GM23248 (cell line): ENCODE results near the gene B9D2. TPM values are rescaled to one million over a fixed set of nuclear protein-coding genes. Genes with fewer than 3 reads are reported as not detected.

ENCODE experiments used
- DNase-seq: peaks from one replicate; pipeline ENCODE4 v3.0.0-alpha.2; 2015
- H2AFZ ChIP-seq: fragments of 200-600 bp; sonication (generic); 2 replicates; pipeline ENCODE4 v1.6.1; 2016; ENCODE audit warnings: antibody characterized with exemption
- H3F3A ChIP-seq: fragments of 200-600 bp; sonication (generic); 2 replicates; pipeline ENCODE4 v1.6.1; 2016; ENCODE audit warnings: mild to moderate bottlenecking, antibody characterized with exemption, mixed run types; ENCODE audit not compliant: insufficient read depth
- H3K27ac ChIP-seq: fragments of 200-600 bp; sonication (generic); 2 replicates; pipeline ENCODE4 v1.5.1; 2016; ENCODE audit warnings: mild to moderate bottlenecking
- H3K27me3 ChIP-seq: fragments of 200-600 bp; sonication (generic); replicated peaks from 2 replicates; pipeline ENCODE4 v1.6.1; 2016; ENCODE audit warnings: mild to moderate bottlenecking; ENCODE audit not compliant: insufficient read depth
- H3K36me3 ChIP-seq: fragments of 200-600 bp; sonication (generic); 2 replicates; pipeline ENCODE4 v1.6.1; 2016; ENCODE audit warnings: low read depth, mild to moderate bottlenecking
- H3K4me1 ChIP-seq: fragments of 200-600 bp; sonication (generic); 2 replicates; pipeline ENCODE4 v1.6.1; 2016; ENCODE audit warnings: mild to moderate bottlenecking; ENCODE audit not compliant: insufficient read depth
- H3K4me2 ChIP-seq: fragments of 200-600 bp; sonication (generic); one replicate; pipeline ENCODE4 v1.6.1; 2016; ENCODE audit warnings: mild to moderate bottlenecking; ENCODE audit not compliant: unreplicated experiment
- H3K4me3 ChIP-seq: fragments of 200-600 bp; sonication (generic); 2 replicates; pipeline ENCODE4 v1.5.1; 2016; ENCODE audit warnings: mild to moderate bottlenecking
- H3K79me2 ChIP-seq: fragments of 200-600 bp; sonication (generic); 2 replicates; pipeline ENCODE4 v1.6.1; 2016; ENCODE audit warnings: mild to moderate bottlenecking; ENCODE audit not compliant: insufficient read depth
- H3K9ac ChIP-seq: fragments of 200-600 bp; sonication (generic); 2 replicates; pipeline ENCODE4 v1.6.1; 2016; ENCODE audit warnings: mild to moderate bottlenecking
- H3K9me2 ChIP-seq: fragments of 200-600 bp; sonication (generic); 2 replicates; pipeline ENCODE4 v1.6.1; 2016; ENCODE audit warnings: mixed run types, mild to moderate bottlenecking, moderate library complexity; ENCODE audit not compliant: insufficient read depth
- H3K9me3 ChIP-seq: fragments of 200-600 bp; sonication (generic); one replicate; pipeline ENCODE4 v1.6.1; 2017; ENCODE audit warnings: low read depth
- H4K20me1 ChIP-seq: fragments of 200-600 bp; sonication (generic); 2 replicates; pipeline ENCODE4 v1.6.0; 2016; ENCODE audit not compliant: insufficient read depth
- EZH2 ChIP-seq: fragments of 200-600 bp; sonication (generic); IDR thresholded peaks from 2 replicates; pipeline ENCODE4 v1.6.1; 2018; ENCODE audit warnings: antibody characterized with exemption, mild to moderate bottlenecking; ENCODE audit not compliant: insufficient read depth, poor library complexity, severe bottlenecking
- EZH2phosphoT487 ChIP-seq: fragments of 200-600 bp; sonication (generic); IDR thresholded peaks from 2 replicates; pipeline ENCODE4 v1.6.1; 2018; ENCODE audit warnings: antibody characterized with exemption, moderate library complexity, mild to moderate bottlenecking, low read depth; ENCODE audit not compliant: insufficient read depth
- WGBS, 2 experiments: methylation state at CpG; one replicate each; pipeline ENCODE4 v1.1.6; 2015 to 2017; ENCODE audit warnings: low lambda C conversion rate in 2 of 2, low coverage in 1 of 2; ENCODE audit errors: missing lambda C conversion rate in 2 of 2; 5-methylcytosine and 5-hydroxymethylcytosine counted together
- in situ Hi-C: fragments of 300-500 bp; cut with MboI; formaldehyde crosslinking; loops from 2 replicates; pipeline ENCODE4 v1.15.0; 2020
- polyA plus RNA-seq: library from polyadenylated mRNA; unstranded; fragments of >200 nt; fragmentation: Nextera tagmentation; extraction: Ambion mirVana; gene quantifications from 2 replicates; pipeline ENCODE4 v1.2.1, GENCODE V29; 2016
- total RNA-seq: library from RNA; depleted of rRNA; stranded (reverse); fragments of >200 nt; shearing (Covaris generic); gene quantifications from 2 replicates; pipeline ENCODE4 v1.2.3, GENCODE V29; 2014

Gene B9D2
- total and polyA plus RNA-seq, 2 experiments from 2014 or later = 9.6 to 13.2 TPM

DNA sequence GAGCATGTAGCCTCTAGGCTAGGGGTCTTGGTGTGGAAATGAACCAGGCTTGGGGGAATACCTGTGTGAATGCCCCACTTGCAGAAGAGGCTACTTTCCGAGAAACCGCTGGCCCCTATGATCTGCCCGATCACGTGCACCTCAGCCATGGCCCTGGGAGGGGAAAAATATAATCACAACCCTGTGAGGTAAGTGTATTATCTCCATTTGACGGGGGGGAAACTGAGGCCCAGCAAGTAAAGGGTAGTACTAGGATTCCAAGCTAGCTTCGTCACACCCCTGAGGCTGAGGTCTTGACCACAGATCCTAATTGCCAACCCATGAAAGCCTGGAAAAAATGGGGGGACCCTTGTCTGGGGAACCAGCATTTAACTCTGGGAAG lies 587 bp downstream of the B9D2 start:
- Histone ChIP-seq H3K4me1 (peaks cover 22% of the 10 kb centered on the region), H3K9ac (peak overlapping the region; percentile 96), H3K9me3 (no peaks in the 10 kb centered on the region), H3K9me2 (no peaks in the 10 kb centered on the region), H3F3A (peaks cover 17% of the 10 kb centered on the region), H3K36me3 (no peaks in the 10 kb centered on the region), H3K4me3 (peak overlapping the region; percentile 89), H3K79me2 (peaks cover 42% of the 10 kb centered on the region), H4K20me1 (no peaks in the 10 kb centered on the region), H3K27me3 (no peaks in the 10 kb centered on the region), H3K4me2 (peak overlapping the region; percentile 95), H2AFZ (peak overlapping the region; percentile 77), H3K27ac (peak overlapping the region; percentile 98)
- no peak for DNase-seq
- in situ Hi-C loops = no loop called here
- no peak for TF ChIP-seq EZH2
- no peak for TF ChIP-seq EZH2phosphoT487
- 41 to 42% methylated on average over 6 of the region's 6 CpGs for WGBS, 2 experiments

GRCh38 chr19:41362143-41362847 lies 1.7 kb downstream of the B9D2 start:
- WGBS, 2 experiments = 66 to 68% methylated on average over 8 to 10 of the region's 10 CpGs
- TF ChIP-seq EZH2phosphoT487 (no peak), EZH2 (no peak)
- Histone ChIP-seq H3K36me3 (no peaks in the 10 kb centered on the region), H3K79me2 (peaks cover 41% of the 10 kb centered on the region), H3K9me2 (no peaks in the 10 kb centered on the region), H3K9ac (no peak overlapping the region), H3K4me2 (no peak overlapping the region), H3F3A (peaks cover 8% of the 10 kb centered on the region), H3K9me3 (no peaks in the 10 kb centered on the region), H3K4me3 (no peak overlapping the region), H3K4me1 (peaks cover 13% of the 10 kb centered on the region), H3K27ac (0 out of 2 replicates have a peak overlapping the region, but pooled peaks have one; percentile 1), H3K27me3 (no peaks in the 10 kb centered on the region), H4K20me1 (no peaks in the 10 kb centered on the region), H2AFZ (no peak overlapping the region)
- DNase-seq = peak; percentile 43
- in situ Hi-C loops = no loop called here

DNA sequence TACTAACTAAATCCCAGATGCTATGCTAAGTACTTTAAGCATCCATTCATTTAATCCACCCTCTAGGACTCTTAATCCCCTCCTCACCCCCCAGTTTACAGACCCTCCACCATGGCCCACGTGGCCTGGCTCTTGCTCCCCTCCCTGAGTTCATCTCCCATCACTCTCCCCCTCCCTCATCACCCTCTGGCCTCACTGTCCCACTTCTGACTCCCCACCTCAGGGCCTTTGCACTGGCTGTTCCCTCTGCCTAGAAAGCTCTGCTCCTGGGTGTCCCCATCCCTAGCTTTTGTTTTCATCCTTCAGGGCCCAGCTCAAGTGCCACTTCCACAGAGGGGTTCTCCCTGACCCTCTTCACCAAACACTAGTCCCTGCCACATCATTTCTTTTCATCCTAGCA lies 4.2 kb downstream of the B9D2 start:
- Histone ChIP-seq H4K20me1 (no peaks in the 10 kb centered on the region), H3K4me2 (no peak overlapping the region), H3F3A (peaks cover 5% of the 10 kb centered on the region; the same call in 1 of the 2 replicates), H3K9me2 (no peaks in the 10 kb centered on the region), H3K4me3 (no peak overlapping the region), H3K9me3 (no peaks in the 10 kb centered on the region), H3K79me2 (peaks cover 17% of the 10 kb centered on the region), H3K27me3 (no peaks in the 10 kb centered on the region), H3K9ac (no peak overlapping the region), H3K4me1 (peaks cover 4% of the 10 kb centered on the region; the same call in 1 of the 2 replicates), H2AFZ (no peak overlapping the region), H3K36me3 (no peaks in the 10 kb centered on the region), H3K27ac (no peak overlapping the region)
- in situ Hi-C loops = no loop called here
- TF ChIP-seq EZH2 = no peak
- no peak for DNase-seq
- WGBS, 2 experiments = 63 to 83% methylated on average over 1 of the region's 1 CpG

GRCh38 chr19:41357746-41358145 lies 6.2 kb downstream of the B9D2 start:
- 89 to 93% methylated on average over 12 to 13 of the region's 13 CpGs for WGBS, 2 experiments
- Histone ChIP-seq H3K4me1 (no peaks in the 10 kb centered on the region), H3K79me2 (peaks cover 10% of the 10 kb centered on the region), H3K27me3 (no peaks in the 10 kb centered on the region), H3K9me3 (no peaks in the 10 kb centered on the region), H3K36me3 (no peaks in the 10 kb centered on the region), H3K9ac (no peak overlapping the region), H3K4me3 (no peak overlapping the region), H3F3A (peaks cover 5% of the 10 kb centered on the region; the same call in 1 of the 2 replicates), H4K20me1 (no peaks in the 10 kb centered on the region), H2AFZ (no peak overlapping the region), H3K9me2 (no peaks in the 10 kb centered on the region), H3K27ac (no peak overlapping the region), H3K4me2 (no peak overlapping the region)
- no peak for DNase-seq
- in situ Hi-C loops = no loop called here
- TF ChIP-seq EZH2 = no peak
- no peak for TF ChIP-seq EZH2phosphoT487
